H9 (cell line): ENCODE measurements around the gene PELI2. TPM values are rescaled to one million over a fixed set of nuclear protein-coding genes. Genes with fewer than 3 reads are reported as not detected.

Experiments
- DNase-seq: peaks from one replicate; pipeline ENCODE4 v3.0.0-alpha.2; 2017
- H2AFZ ChIP-seq: one replicate; pipeline ENCODE4 v1.6.1; 2013; ENCODE audit warnings: mild to moderate bottlenecking, low read length, control low read depth, moderate library complexity
- H2AK5ac ChIP-seq: 2 replicates; pipeline ENCODE4 v1.6.1; 2013; ENCODE audit warnings: low read length, control low read depth, mixed read lengths; ENCODE audit not compliant: insufficient read length
- H2BK120ac ChIP-seq: one replicate; pipeline ENCODE4 v1.6.1; 2013; ENCODE audit warnings: low read depth, mild to moderate bottlenecking, low read length, control low read depth, inconsistent platforms; ENCODE audit not compliant: poor library complexity, severe bottlenecking
- H2BK12ac ChIP-seq: 2 replicates; pipeline ENCODE4 v1.6.1; 2013; ENCODE audit warnings: low read length, control low read depth, mixed read lengths, low read depth; ENCODE audit not compliant: insufficient read length
- H2BK15ac ChIP-seq: 2 replicates; pipeline ENCODE4 v1.6.1; 2013; ENCODE audit warnings: low read depth, low read length, control low read depth
- H2BK20ac ChIP-seq: one replicate; pipeline ENCODE4 v1.6.1; 2013; ENCODE audit warnings: low read depth, mild to moderate bottlenecking, low read length, control low read depth, inconsistent platforms; ENCODE audit not compliant: poor library complexity, severe bottlenecking
- H2BK5ac ChIP-seq: 2 replicates; pipeline ENCODE4 v1.6.1; 2013; ENCODE audit warnings: low read length, control low read depth, mixed read lengths; ENCODE audit not compliant: insufficient read length
- H3K14ac ChIP-seq: 2 replicates; pipeline ENCODE4 v1.6.1; 2013; ENCODE audit warnings: low read length, control low read depth; ENCODE audit not compliant: insufficient read depth
- H3K18ac ChIP-seq: 2 replicates; pipeline ENCODE4 v1.6.1; 2013; ENCODE audit warnings: low read depth, mild to moderate bottlenecking, mixed read lengths, low read length, control low read depth; ENCODE audit not compliant: insufficient read length
- H3K23ac ChIP-seq: 2 replicates; pipeline ENCODE4 v1.6.1; 2013; ENCODE audit warnings: low read length, control low read depth, mixed read lengths, low read depth; ENCODE audit not compliant: insufficient read length
- H3K23me2 ChIP-seq: 2 replicates; pipeline ENCODE4 v1.6.1; 2013; ENCODE audit warnings: low read depth, mild to moderate bottlenecking, mixed read lengths, low read length, control low read depth; ENCODE audit not compliant: insufficient read length, poor library complexity, severe bottlenecking
- H3K27ac ChIP-seq: 2 replicates; pipeline ENCODE4 v1.5.1; 2013; ENCODE audit warnings: low read length, control low read depth, mixed read lengths, low read depth; ENCODE audit not compliant: insufficient read length
- H3K27me3 ChIP-seq: 2 replicates; pipeline ENCODE4 v1.6.1; 2013; ENCODE audit warnings: low read length, control low read depth, inconsistent platforms; ENCODE audit not compliant: insufficient read depth
- H3K4ac ChIP-seq: 2 replicates; pipeline ENCODE4 v1.6.1; 2013; ENCODE audit warnings: low read depth, mild to moderate bottlenecking, control low read depth, inconsistent platforms, low read length, moderate library complexity
- H3K4me1 ChIP-seq: 2 replicates; pipeline ENCODE4 v1.6.1; 2013; ENCODE audit warnings: low read length, control low read depth, inconsistent platforms; ENCODE audit not compliant: insufficient read depth
- H3K4me2 ChIP-seq: 2 replicates; pipeline ENCODE4 v1.6.1; 2013; ENCODE audit warnings: low read length, control low read depth, mixed read lengths; ENCODE audit not compliant: insufficient read length, insufficient read depth
- H3K56ac ChIP-seq: 2 replicates; pipeline ENCODE4 v1.6.1; 2013; ENCODE audit warnings: low read depth, mild to moderate bottlenecking, mixed read lengths, low read length, control low read depth; ENCODE audit not compliant: insufficient read length
- H3K79me1 ChIP-seq: 2 replicates; pipeline ENCODE4 v1.6.1; 2013; ENCODE audit warnings: low read depth, mild to moderate bottlenecking, moderate library complexity, low read length, control low read depth, inconsistent platforms; ENCODE audit not compliant: insufficient read depth, poor library complexity, severe bottlenecking
- H3K79me2 ChIP-seq: 2 replicates; pipeline ENCODE4 v1.6.1; 2013; ENCODE audit warnings: low read length, control low read depth, inconsistent platforms; ENCODE audit not compliant: insufficient read depth
- H3K9ac ChIP-seq: 2 replicates; pipeline ENCODE4 v1.6.1; 2013; ENCODE audit warnings: low read length, control low read depth, mixed read lengths; ENCODE audit not compliant: insufficient read length; ENCODE audit errors: extremely low read depth
- H3K9me3 ChIP-seq: one replicate; pipeline ENCODE4 v1.6.1; 2013; ENCODE audit warnings: low read depth, low read length, inconsistent platforms; ENCODE audit not compliant: control insufficient read depth
- H3T11ph ChIP-seq: one replicate; pipeline ENCODE4 v1.6.1; 2013; ENCODE audit warnings: mild to moderate bottlenecking, low read length, control low read depth, inconsistent platforms
- H4K20me1 ChIP-seq: one replicate; pipeline ENCODE4 v1.6.1; 2013; ENCODE audit not compliant: control insufficient read depth, insufficient read length, insufficient read depth
- H4K5ac ChIP-seq: 2 replicates; pipeline ENCODE4 v1.6.1; 2013; ENCODE audit warnings: low read depth, mild to moderate bottlenecking, mixed read lengths, low read length, control low read depth; ENCODE audit not compliant: insufficient read length
- H4K8ac ChIP-seq: replicated peaks from 2 replicates; pipeline ENCODE4 v1.6.1; 2013; ENCODE audit warnings: low read length, control low read depth, mixed read lengths, low read depth; ENCODE audit not compliant: insufficient read length
- H4K91ac ChIP-seq: 2 replicates; pipeline ENCODE4 v1.6.1; 2013; ENCODE audit warnings: low read depth, mild to moderate bottlenecking, moderate library complexity, mixed read lengths, low read length, control low read depth; ENCODE audit not compliant: insufficient read length
- H3K27ac Mint-ChIP-seq, 3 experiments: 2 replicates in 2 of 3; 3 replicates in 1 of 3; pipeline ENCODE4 v1.8.0; 2020 to 2021; ENCODE audit warnings: mixed read lengths in 3 of 3, mild to moderate bottlenecking in 1 of 3, moderate library complexity in 1 of 3
- H3K27me3 Mint-ChIP-seq: 2 replicates; pipeline ENCODE4 v1.8.0; 2021; ENCODE audit warnings: low read depth, mild to moderate bottlenecking, moderate library complexity, mixed read lengths
- H3K36me3 Mint-ChIP-seq, 3 experiments: 2 replicates in 2 of 3; 3 replicates in 1 of 3; pipeline ENCODE4 v1.8.0; 2020 to 2021; ENCODE audit warnings: low read depth in 3 of 3, mixed read lengths in 3 of 3; ENCODE audit not compliant: insufficient read depth in 1 of 3
- H3K4me1 Mint-ChIP-seq, 2 experiments: 2 replicates each; pipeline ENCODE4 v1.8.0; 2020; ENCODE audit warnings: mixed read lengths in 2 of 2
- H3K4me3 Mint-ChIP-seq, 2 experiments: 2 replicates in 1 of 2; 3 replicates in 1 of 2; pipeline ENCODE4 v1.8.0; 2020 to 2021; ENCODE audit warnings: mild to moderate bottlenecking in 2 of 2, mixed read lengths in 2 of 2, moderate library complexity in 1 of 2
- H3K9me3 Mint-ChIP-seq, 2 experiments: 2 replicates in 1 of 2; 3 replicates in 1 of 2; pipeline ENCODE4 v1.8.0; 2020; ENCODE audit warnings: mild to moderate bottlenecking in 2 of 2, mixed read lengths in 2 of 2, moderate library complexity in 1 of 2
- CTCF ChIP-seq: fragments of 200-600 bp; sonication (generic); conservative IDR thresholded peaks from 3 replicates; pipeline ENCODE4 v1.8.0; 2021; ENCODE audit warnings: antibody characterized with exemption, mild to moderate bottlenecking
- WGBS: extraction: QIAGEN DNeasy Blood & Tissue Kit; methylation state at CpG from one replicate; pipeline ENCODE4 v1.1.7; 2013; ENCODE audit warnings: missing lambda C conversion rate, low lambda C conversion rate, mixed read lengths; ENCODE audit not compliant: insufficient read length; ENCODE audit errors: extremely low coverage; 5-methylcytosine and 5-hydroxymethylcytosine counted together
- total RNA-seq: library from RNA; stranded (reverse); gene quantifications from 2 replicates; pipeline ENCODE4 v1.2.1, GENCODE V29; 2021

The PELI2 gene
- total RNA-seq, 1 experiment from 2014 or later = 18.0 TPM

GRCh38 chr14:56194042-56194441 is 75.8 kb downstream of the PELI2 start:
- H2AFZ ChIP-seq = no peak overlapping the region

More at GRCh38 chr14:56194042-56194441, 75.8 kb downstream of the PELI2 start:
- no peak for TF ChIP-seq CTCF
- no peak for DNase-seq
- no peak overlapping the region for H4K91ac ChIP-seq
- no peak overlapping the region for H3K4ac ChIP-seq
- no peak overlapping the region for H3K56ac ChIP-seq
- no peak overlapping the region for H2BK12ac ChIP-seq
- peaks cover 7 to 21% of the 10 kb centered on the region in 2 experiments; a peak in 3 of 4 replicates for H3K4me1 Mint-ChIP-seq
- no peak overlapping the region for H2BK15ac ChIP-seq
- no peak overlapping the region for H3K27ac ChIP-seq
- no peaks in the 10 kb centered on the region for H3K9me3 ChIP-seq
- no CpG with 5 or more reads among the region's 7 CpGs for WGBS
- peaks cover 0 to 5% (median 3%) of the 10 kb centered on the region in 3 experiments; a peak in 3 of 7 replicates for H3K36me3 Mint-ChIP-seq
- no peaks in the 10 kb centered on the region for H3K27me3 ChIP-seq
- no peak overlapping the region for H3T11ph ChIP-seq
- H3K4me3 Mint-ChIP-seq = no peak overlapping the region
- H4K8ac ChIP-seq = no peak overlapping the region
- no peaks in the 10 kb centered on the region for H3K23me2 ChIP-seq
- no peak overlapping the region; a peak in 1 of 7 replicates for H3K27ac Mint-ChIP-seq
- no peak overlapping the region for H3K4me2 ChIP-seq
- no peaks in the 10 kb centered on the region for H3K4me1 ChIP-seq
- H3K9me3 Mint-ChIP-seq = no peaks in the 10 kb centered on the region; a peak in 1 of 5 replicates
- no peaks in the 10 kb centered on the region for H3K27me3 Mint-ChIP-seq
- no peak overlapping the region for H2BK5ac ChIP-seq
- no peak overlapping the region for H3K18ac ChIP-seq
- H3K23ac ChIP-seq = no peak overlapping the region
- no peak overlapping the region for H3K14ac ChIP-seq
- no peak overlapping the region for H2BK120ac ChIP-seq
- no peak overlapping the region for H4K5ac ChIP-seq
- H3K9ac ChIP-seq = no peak overlapping the region
- H3K79me1 ChIP-seq = no peaks in the 10 kb centered on the region
- no peaks in the 10 kb centered on the region for H4K20me1 ChIP-seq
- H3K79me2 ChIP-seq = peaks cover 2% of the 10 kb centered on the region; the same call in 1 of the 2 replicates
- no peak overlapping the region for H2AK5ac ChIP-seq
- H2BK20ac ChIP-seq = no peak overlapping the region
